ENCODE measurements around the gene UCP2.
A peak's percentile ranks its signal among the peaks of the same experiment; 100 is the strongest.
"Not testable (repeated sequence)": the region's sequence is repeated elsewhere in the genome, so short reads cannot be mapped to it uniquely, and the experiment has no call there.

Gene UCP2

GRCh38 chr11:73991471-73992006 is 8.9 kb upstream of the UCP2 start:
- DNase-seq, result no peak

DNA sequence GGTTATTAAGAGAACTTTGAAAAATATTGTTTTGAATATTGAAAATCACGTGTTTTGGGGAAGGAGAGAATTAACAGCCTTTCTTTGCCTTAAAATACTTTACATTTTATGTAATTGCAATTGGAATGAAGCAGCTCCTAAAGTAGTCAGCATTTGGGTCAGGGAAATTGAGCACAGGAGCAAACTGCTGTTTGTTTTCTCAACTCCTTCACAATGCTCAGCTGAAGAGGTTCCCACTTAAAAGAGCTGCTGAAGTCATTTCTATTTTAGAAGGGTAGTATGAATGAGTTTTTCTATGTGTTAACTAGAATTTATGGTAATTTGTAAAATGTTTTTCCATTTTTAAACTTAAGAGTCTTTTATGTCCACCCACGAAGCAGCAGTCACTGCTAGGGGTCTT is 8.1 kb upstream of the UCP2 start:
- DNase-seq, result no peak

- no peak for DNase-seq
Measured at GRCh38 chr11:73989156-73989555, 6.5 kb upstream of the UCP2 start.

DNA sequence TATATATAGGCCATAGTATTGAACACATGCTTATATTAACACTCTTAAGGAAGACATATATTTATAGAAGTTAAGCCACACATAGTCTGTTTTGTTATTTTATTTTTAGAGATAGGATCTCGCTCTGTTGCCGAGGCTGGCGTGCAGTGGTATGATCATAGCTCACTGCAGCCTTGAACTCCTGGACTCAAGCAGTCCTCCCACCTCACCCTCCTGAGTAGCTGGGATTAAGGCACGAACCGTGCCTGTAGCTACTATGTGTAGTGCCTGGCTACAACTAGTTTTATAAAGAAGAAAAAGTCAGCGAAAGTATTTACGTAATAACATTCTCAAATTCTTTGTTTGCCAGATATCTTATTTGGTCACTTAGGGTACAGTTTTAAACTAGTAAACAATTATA is 5.6 kb upstream of the UCP2 start:
- no peak for DNase-seq

GRCh38 chr11:73985661-73986060 is 3.0 kb upstream of the UCP2 start:
- not testable (repeated sequence) for DNase-seq

DNA sequence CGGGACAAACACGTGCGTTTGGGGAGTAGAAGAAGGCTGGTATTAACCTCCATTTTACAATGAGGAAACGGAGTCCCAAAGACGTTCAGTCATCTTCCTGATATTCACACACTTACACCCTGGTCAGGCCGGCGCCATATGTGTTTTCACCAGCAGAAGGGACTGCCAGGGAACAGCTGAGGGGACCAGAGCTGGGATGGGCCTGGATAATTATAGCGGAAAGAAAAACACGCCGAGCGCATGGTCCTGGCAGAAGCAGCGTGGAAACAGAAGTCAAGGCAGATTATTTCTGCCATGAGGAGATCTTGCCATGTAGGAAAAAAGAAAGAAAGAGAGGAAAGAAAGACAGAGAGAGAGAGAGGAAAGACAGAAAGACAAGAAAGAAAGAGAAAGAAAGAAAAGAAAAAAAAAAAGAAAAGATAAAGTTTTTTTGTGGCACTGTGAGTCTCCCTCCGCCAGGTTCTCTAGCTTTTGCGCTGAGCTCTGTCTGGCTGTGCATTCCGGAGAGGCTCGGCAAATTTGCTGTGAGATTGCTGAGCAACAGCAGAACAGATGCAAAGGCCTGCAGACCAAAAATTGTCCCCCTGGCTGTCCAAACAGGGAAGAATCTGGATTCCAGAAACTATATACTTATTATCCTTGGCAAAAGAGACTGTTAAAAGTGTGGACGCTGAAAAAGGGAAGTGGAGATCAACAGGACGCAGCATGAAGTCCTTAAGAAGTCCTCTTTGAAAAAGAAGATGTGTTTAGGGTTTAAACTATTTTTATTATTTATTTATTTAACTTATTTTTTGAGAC is 1.3 kb upstream of the UCP2 start:
- DNase-seq, result no peak

- DNase-seq, result peak; percentile 98
Measured at GRCh38 chr11:73982990-73983740, 522 bp upstream of the UCP2 start.

GRCh38 chr11:73981051-73981805 is 1.4 kb downstream of the UCP2 start:
- DNase-seq, result no peak

DNA sequence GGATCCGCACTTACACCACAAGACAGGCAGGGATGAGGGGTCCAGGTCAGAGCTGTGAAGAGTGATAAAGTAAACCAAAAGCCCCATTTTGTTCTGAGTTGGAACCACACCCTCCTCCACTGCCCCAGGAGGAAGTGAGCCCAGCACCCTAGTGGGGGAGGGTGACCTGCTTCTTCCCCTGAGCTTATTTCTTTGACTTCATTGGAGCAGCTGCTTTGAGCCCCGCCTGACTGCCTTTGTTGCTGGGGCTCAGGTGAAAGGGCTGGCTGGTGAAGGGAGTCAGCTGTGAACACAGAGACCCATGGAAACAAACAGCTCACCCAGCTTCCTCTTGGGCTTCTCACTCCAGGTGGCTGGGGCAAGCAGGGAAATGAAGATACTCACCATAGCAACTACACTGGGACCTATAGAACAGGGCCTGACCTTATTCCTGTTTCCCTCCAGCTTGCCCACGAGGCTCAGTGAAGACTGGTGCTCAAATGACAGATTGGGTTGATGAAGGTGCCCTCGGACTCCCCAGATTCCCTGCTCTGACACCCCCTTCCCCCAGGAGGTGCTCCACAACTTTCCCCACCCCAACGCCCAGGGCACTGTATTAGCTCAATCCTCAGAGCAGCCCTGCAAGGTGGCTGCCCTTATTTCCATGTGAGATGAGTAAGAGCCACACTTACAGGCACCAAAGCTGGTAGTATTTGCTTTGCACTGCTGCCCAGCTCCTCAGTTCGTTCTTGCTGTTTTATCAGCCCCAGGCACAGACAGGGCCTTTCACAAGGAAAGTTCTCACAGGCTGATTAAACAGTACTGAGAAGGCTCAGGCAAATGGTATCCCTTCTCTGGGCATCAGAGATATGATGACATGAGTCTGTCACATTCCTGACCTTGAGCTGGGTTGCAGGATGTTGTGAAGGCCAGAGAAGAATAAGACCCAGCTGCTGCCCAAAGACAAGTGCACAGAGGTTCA is 2.4 kb downstream of the UCP2 start:
- DNase-seq, result peak; percentile 76

DNA sequence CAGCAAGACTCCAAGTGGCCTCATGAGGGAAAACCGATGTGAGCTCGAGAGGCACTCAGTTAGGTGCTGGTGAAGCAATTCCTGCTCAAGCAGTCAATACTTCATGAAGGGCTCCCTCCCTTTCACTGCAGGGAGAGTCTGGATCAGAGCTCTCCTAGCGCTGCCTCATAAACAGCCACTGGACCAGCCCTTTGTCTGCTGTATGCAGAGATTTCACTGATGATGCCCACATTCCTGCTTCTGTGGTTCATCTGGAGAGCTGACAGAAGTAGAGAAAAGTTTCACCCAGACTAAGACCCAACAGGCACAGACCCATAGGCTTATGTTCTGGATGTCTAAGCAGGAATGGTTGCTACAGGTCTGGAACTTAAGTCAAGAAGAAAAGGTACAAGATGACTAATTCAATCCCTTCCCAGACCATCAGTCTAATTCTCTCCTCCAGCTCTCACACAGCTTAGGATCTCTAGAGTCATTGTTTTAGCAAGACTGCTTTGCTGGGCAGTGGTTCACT is 4.0 kb downstream of the UCP2 start:
- no peak for DNase-seq

DNA sequence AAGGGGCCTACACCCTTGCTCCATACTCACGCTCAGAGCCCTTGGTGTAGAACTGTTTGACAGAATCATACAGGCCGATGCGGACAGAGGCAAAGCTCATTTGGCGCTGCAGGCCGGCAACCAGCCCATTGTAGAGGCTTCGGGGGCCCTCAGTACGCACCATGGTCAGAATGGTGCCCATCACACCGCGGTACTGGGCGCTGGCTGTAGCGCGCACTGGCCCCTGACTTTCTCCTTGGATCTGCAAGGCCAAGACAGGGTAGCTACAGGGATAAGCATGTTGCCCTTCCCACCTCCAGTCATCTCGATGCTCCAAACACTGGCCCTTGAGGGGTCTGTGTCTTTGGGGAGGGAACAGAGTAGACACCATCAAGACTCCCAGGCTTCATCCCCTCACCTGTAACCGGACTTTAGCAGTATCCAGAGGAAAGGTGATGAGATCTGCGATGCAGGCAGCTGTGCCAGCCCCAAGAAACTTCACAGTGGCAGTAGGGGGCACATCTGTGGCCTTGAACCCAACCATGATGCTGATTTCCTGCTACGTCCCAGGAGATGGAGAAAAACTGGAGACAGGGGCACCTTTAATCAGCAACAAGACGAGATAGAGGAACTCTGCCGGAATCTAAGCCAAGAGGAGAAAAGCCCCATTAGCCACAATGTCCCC is 4.7 kb downstream of the UCP2 start:
- no peak for DNase-seq

DNA sequence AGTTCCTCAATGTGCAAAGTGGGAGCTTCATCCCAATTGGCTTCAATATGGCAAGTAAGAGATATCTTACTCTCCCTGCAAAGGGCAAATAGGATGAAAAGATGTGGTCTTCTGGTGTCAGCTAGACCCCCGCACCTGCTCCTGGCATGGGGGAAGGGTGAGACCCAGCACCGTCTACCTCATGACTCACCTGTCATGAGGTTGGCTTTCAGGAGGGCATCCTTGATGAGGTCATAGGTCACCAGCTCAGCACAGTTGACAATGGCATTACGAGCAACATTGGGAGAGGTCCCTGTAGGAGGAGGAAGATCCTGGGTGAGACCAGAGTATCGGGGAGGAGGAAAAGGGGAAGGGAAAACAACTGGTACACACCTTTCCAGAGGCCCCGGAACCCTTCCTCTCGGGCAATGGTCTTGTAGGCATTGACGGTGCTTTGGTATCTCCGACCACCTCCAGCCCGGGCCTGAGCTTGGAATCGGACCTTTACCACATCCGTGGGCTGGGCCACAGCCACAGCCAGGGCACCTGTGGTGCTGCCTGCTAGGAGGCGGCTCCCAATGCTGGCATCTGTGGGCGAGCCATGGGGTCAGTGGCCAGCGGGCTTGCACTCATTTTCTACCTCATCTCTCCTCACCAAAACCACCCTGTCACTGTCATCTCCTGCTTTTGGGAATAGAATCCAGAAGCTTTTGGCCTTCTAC is 6.0 kb downstream of the UCP2 start:
- DNase-seq, result no peak

DNA sequence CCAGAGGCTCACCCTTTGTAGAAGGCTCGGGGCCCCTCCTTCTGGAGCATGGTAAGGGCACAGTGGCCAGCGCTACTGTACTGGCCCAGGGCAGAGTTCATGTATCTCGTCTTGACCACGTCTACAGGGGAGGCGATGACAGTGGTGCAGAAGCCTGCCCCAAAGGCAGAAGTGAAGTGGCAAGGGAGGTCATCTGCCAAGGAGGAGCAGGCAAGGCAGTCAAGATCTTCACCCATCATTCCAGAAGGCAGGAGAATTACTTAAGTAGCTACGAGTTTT is 7.2 kb downstream of the UCP2 start:
- DNase-seq, result no peak

- DNase-seq, result no peak
Measured at GRCh38 chr11:73974604-73975478, 7.8 kb downstream of the UCP2 start.

GRCh38 chr11:73972620-73973449 is 9.8 kb downstream of the UCP2 start:
- no peak for DNase-seq

DNA sequence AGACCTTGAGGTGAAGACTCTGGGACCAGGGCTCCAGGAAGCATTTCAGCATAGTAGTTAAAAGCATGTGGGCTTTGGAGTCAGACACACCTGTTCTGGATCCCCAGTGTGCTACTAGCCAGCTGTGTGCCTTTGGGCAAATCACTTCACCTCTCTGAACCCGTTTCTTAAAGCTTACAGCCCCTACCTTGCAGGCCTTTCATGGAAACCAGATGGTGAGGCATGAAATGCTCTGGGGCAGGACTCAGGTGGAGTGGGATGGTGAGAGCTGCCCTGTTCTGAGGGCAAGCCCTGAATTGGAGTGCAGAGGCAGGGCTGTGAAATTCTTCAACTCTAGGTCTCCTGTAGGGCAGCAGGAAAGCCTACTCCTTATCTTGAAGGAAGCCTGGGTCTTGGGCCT is 10.5 kb downstream of the UCP2 start:
- no peak for DNase-seq

- no peak for DNase-seq
Measured at GRCh38 chr11:73971175-73971719, 11.4 kb downstream of the UCP2 start.

GRCh38 chr11:73969991-73970800 is 12.4 kb downstream of the UCP2 start:
- no peak for DNase-seq

Data from COR-L47 (cell line).